GM12865 (cell line): Measurements from ENCODE around the gene TGFB1.
"Not testable (repeated sequence)": the region's sequence is repeated elsewhere in the genome, so short reads cannot be mapped to it uniquely, and the experiment has no call there.

ENCODE experiments used
- DNase-seq: peaks from one replicate; pipeline ENCODE4 v3.0.0; 2010; ENCODE audit warnings: low read depth
- H3K4me3 ChIP-seq: 2 replicates; pipeline ENCODE4 v1.5.1; 2011; ENCODE audit warnings: mild to moderate bottlenecking, low read depth, low read length, control low read depth
- CTCF ChIP-seq: IDR thresholded peaks from 2 replicates; pipeline ENCODE4 v1.5.1; 2011; ENCODE audit warnings: low read length, control low read depth, low read depth, inconsistent platforms; ENCODE audit not compliant: insufficient read depth; ENCODE audit errors: missing control alignments

TGFB1 gene

GRCh38 chr19:41355035-41355434, 1.3 kb upstream of the TGFB1 start:
- DNase-seq = no peak
- no peak for TF ChIP-seq CTCF

GRCh38 chr19:41354343-41354953, 726 bp upstream of the TGFB1 start:
- peak overlapping the region; percentile 96 for H3K4me3 ChIP-seq
- no peak for DNase-seq
- no peak for TF ChIP-seq CTCF

More at GRCh38 chr19:41355035-41355434, 1.3 kb upstream of the TGFB1 start:
- no peak overlapping the region for H3K4me3 ChIP-seq

GRCh38 chr19:41352609-41353465, 885 bp downstream of the TGFB1 start:
- TF ChIP-seq CTCF = peak; percentile 75
- peak overlapping the region; percentile 96 for H3K4me3 ChIP-seq
- DNase-seq = peak; percentile 80

GRCh38 chr19:41352279-41352608, 1.5 kb downstream of the TGFB1 start:
- H3K4me3 ChIP-seq = peak overlapping the region; percentile 96
- no peak for DNase-seq
- TF ChIP-seq CTCF = no peak

DNA sequence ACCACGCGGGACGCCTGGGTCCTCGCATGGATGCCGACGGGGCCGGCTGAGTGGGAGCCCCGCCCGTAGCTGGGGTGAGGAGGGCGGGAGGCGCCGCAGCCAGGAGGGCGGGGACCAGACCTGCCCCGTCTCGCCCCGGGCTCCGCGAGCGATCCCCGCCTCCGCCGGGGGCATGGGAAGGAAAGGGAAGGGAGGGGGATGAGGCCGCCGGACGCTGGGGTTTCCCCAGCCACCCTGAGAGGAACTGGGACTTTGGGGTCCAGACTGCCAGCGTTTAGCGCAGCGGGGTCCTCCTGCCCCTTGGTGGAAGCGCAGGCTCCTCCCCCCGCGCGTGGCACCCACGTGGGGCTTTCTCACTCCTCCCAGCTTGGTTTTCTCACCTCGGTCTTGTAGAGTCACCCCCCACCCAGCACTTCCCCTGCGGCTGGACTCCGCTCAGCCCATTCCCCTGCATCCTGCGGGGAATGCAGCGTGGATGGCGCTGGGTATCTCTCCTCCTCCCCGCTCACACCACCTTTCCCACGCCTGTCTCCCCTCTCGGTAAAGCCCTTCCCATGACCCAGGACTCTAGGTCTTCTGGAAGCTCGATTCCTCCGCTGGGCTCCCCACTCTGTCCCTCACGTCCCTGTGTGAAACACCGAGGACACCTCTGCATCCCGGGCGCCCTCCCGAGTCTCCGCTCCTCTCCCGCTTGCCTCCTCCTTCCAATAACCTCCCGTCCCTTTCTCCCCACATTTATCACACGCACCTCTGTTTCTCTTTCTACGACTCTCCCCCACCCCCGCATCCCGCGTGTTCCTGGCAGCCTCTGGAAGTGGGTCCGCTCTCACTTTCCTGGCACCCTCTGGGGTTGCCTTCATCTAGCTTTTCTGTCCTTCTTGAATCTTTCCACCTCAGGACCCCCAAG, 2.1 kb downstream of the TGFB1 start:
- no peak for TF ChIP-seq CTCF
- DNase-seq = peak; percentile 88
- peak overlapping the region; percentile 96 for H3K4me3 ChIP-seq

GRCh38 chr19:41350735-41351338, 2.9 kb downstream of the TGFB1 start:
- no peak for TF ChIP-seq CTCF
- DNase-seq = no peak
- peak overlapping the region; percentile 96 for H3K4me3 ChIP-seq

- not testable (repeated sequence) for H3K4me3 ChIP-seq, DNase-seq
These were observed 6.8 kb downstream of the TGFB1 start for GRCh38 chr19:41346916-41347315.
